ENCODE measurements around the gene FMNL2.

Gene FMNL2

GRCh38 chr2:152440049-152440448, 105.1 kb downstream of the FMNL2 start:
- H3K4me3 ChIP-seq (ENCODE audit: insufficient read depth, low read length, poor library complexity, severe bottlenecking), result no peak overlapping the region
- H4K20me1 ChIP-seq (ENCODE audit: low read depth, low read length), result no peaks in the 10 kb centered on the region
- H3K27me3 ChIP-seq (ENCODE audit: low read length), result no peaks in the 10 kb centered on the region
- no peaks in the 10 kb centered on the region for H3K9me2 ChIP-seq (replicated peaks; ENCODE audit: insufficient read depth, low read length)
- H3K36me3 ChIP-seq (ENCODE audit: low read length), result no peaks in the 10 kb centered on the region
- H3K79me2 ChIP-seq (ENCODE audit: insufficient read depth, low read length), result no peaks in the 10 kb centered on the region
- TF ChIP-seq EZH2phosphoT487 (conservative IDR thresholded peaks at IDR 0.05; ENCODE audit: low read length) (no peak), CTCF (IDR thresholded peaks at IDR 0.05; ENCODE audit: insufficient read depth, low read length, poor library complexity, severe bottlenecking) (no peak)
- no peaks in the 10 kb centered on the region for H3F3A ChIP-seq (ENCODE audit: insufficient read depth)
- no peak overlapping the region for H3K9ac ChIP-seq (ENCODE audit: low read length)
- no peaks in the 10 kb centered on the region for H3K9me3 ChIP-seq (ENCODE audit: insufficient read depth, low read length)
- no peak overlapping the region for H3K27ac ChIP-seq (ENCODE audit: low read depth, low read length)
- no peak overlapping the region for H2AFZ ChIP-seq (ENCODE audit: low read depth, low read length, severe bottlenecking)
- no peak overlapping the region for H3K4me2 ChIP-seq (ENCODE audit: low read depth, low read length, poor library complexity, severe bottlenecking)

- no peak overlapping the region for H3K4me2 ChIP-seq (ENCODE audit: low read depth, low read length, poor library complexity, severe bottlenecking)
- H3K9me2 ChIP-seq (replicated peaks; ENCODE audit: insufficient read depth, low read length), result no peaks in the 10 kb centered on the region
- no peaks in the 10 kb centered on the region for H4K20me1 ChIP-seq (ENCODE audit: low read depth, low read length)
- no peaks in the 10 kb centered on the region for H3K79me2 ChIP-seq (ENCODE audit: insufficient read depth, low read length)
- TF ChIP-seq EZH2phosphoT487 (conservative IDR thresholded peaks at IDR 0.05; ENCODE audit: low read length) (no peak), CTCF (IDR thresholded peaks at IDR 0.05; ENCODE audit: insufficient read depth, low read length, poor library complexity, severe bottlenecking) (no peak)
- H3K9ac ChIP-seq (ENCODE audit: low read length), result no peak overlapping the region
- H3K9me3 ChIP-seq (ENCODE audit: insufficient read depth, low read length), result no peaks in the 10 kb centered on the region
- H3K27me3 ChIP-seq (ENCODE audit: low read length), result no peaks in the 10 kb centered on the region
- H3K27ac ChIP-seq (ENCODE audit: low read depth, low read length), result no peak overlapping the region
- H2AFZ ChIP-seq (ENCODE audit: low read depth, low read length, severe bottlenecking), result no peak overlapping the region
- no peaks in the 10 kb centered on the region for H3K36me3 ChIP-seq (ENCODE audit: low read length)
- H3F3A ChIP-seq (ENCODE audit: insufficient read depth), result no peaks in the 10 kb centered on the region
- H3K4me3 ChIP-seq (ENCODE audit: insufficient read depth, low read length, poor library complexity, severe bottlenecking), result no peak overlapping the region
These were observed 105.5 kb downstream of the FMNL2 start for GRCh38 chr2:152440460-152440859.

GRCh38 chr2:152441961-152442360, 107.0 kb downstream of the FMNL2 start:
- no peak overlapping the region for H3K9ac ChIP-seq (ENCODE audit: low read length)
- H3K27ac ChIP-seq (ENCODE audit: low read depth, low read length), result no peak overlapping the region
- H4K20me1 ChIP-seq (ENCODE audit: low read depth, low read length), result no peaks in the 10 kb centered on the region
- H3K4me3 ChIP-seq (ENCODE audit: insufficient read depth, low read length, poor library complexity, severe bottlenecking), result no peak overlapping the region
- no peak overlapping the region for H2AFZ ChIP-seq (ENCODE audit: low read depth, low read length, severe bottlenecking)
- H3K36me3 ChIP-seq (ENCODE audit: low read length), result no peaks in the 10 kb centered on the region
- H3K27me3 ChIP-seq (ENCODE audit: low read length), result no peaks in the 10 kb centered on the region
- no peak overlapping the region for H3K4me2 ChIP-seq (ENCODE audit: low read depth, low read length, poor library complexity, severe bottlenecking)
- H3F3A ChIP-seq (ENCODE audit: insufficient read depth), result no peaks in the 10 kb centered on the region
- TF ChIP-seq EZH2phosphoT487 (conservative IDR thresholded peaks at IDR 0.05; ENCODE audit: low read length) (no peak), CTCF (IDR thresholded peaks at IDR 0.05; ENCODE audit: insufficient read depth, low read length, poor library complexity, severe bottlenecking) (no peak)
- no peaks in the 10 kb centered on the region for H3K9me3 ChIP-seq (ENCODE audit: insufficient read depth, low read length)
- H3K9me2 ChIP-seq (replicated peaks; ENCODE audit: insufficient read depth, low read length), result no peaks in the 10 kb centered on the region
- H3K79me2 ChIP-seq (ENCODE audit: insufficient read depth, low read length), result no peaks in the 10 kb centered on the region

Measured in SU-DHL-6 (cell line).